HG02938 (cell line): Measurements from ENCODE around the gene MARK1.

Experiments
- ATAC-seq: cut with Tn5 transposase; IDR thresholded peaks from one replicate; pipeline ENCODE4 v1.9.1; 2021; ENCODE audit warnings: mild to moderate bottlenecking, moderate library complexity; ENCODE audit not compliant: unreplicated experiment

Gene MARK1

GRCh38 chr1:220528679-220529501 is 954 bp downstream of the MARK1 start:
- ATAC-seq: peak; percentile 27

GRCh38 chr1:220529521-220530020 is 1.6 kb downstream of the MARK1 start:
- ATAC-seq: no peak

DNA sequence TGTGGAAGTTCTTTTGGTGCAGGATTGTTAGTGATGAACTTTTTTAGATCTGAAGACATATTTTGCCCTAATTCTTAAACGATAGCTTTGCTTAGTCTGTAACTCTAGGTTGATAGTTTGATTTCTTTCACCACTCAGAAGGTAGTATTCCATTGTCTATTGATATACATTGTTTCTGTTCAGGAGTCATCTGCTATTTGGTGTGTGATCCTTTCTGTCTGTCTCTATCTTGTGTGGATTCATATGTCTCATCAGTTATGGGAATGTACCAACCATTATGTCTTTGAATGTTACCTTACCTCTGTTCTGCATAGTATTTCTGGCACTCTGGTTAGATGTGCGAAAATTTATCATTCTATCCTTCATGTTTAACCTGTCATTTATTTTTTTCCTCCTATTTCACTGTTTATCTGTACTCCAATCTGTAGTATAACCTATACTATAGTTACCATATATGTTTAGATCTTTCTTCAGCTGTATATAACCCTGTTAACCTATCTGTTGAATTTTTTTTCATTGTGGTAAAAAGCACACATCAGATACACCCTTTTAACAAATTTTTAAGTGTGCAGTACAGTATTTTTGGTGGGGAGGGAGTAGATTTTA is 5.7 kb downstream of the MARK1 start:
- ATAC-seq: no peak

DNA sequence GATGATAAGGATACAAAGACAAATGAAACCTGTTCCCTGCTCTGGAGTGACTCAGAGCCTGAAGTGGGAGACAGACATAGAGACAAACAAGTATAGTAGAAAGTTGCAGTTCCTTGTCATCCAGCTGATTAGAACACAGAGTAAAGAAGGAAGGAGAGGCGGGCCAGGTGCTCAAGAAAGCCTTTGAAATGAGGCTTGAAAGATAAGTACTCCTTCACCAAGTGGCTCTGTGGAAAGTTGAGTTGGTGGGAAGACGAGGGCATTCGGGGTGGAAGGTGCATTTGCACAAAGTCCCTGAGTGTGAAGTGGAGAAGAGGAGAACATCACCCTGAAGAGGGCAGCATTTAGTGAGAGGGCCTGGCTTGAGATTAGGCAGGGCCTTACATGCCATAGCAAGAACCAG is 17.0 kb downstream of the MARK1 start:
- ATAC-seq: no peak

DNA sequence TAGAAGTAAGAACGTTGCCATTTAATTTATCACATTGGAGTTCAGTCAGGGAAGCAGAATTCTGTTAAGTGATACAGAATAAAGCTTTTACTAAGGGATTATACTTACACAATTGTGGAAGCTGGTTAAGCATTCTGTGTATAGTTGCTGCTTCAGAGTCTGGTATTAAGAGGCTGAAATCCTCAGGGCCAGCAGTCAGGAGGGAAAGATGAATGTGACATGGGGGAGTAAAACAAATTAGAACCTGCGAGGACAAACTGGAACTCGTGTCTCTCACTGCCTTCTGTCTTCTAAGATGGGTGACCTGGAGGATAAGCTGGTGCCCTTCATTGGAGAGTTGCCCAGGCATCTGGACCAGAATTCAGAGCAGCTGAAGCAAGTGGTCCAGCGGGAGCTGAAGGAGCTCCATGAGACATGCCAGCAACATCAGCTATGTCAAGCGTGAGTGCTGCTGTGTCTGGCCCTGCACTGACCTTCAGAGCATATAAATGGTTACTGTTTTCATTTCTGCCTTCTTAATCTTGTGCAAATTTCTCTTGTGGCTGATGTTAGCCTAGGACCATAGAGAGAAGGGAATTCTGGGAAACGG is 23.0 kb downstream of the MARK1 start:
- no peak for ATAC-seq

DNA sequence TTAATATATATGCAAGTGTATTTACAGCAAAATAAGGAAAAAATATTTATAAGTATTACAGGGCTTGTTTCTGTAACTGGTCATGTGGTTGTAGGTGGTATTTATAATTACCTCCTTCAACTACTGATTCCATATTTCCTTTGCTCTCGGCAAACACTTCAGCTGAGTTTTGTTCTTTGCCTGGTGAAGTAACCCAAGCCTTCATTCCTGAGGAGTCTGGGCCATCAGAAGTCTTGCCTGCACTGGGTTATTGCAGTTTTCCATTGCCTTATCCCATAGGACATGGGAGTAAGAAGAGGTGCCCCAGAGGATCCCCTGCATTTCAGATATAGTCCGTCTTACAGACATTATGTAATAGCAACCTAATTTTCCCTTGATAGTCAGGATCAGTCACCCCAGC is 23.8 kb downstream of the MARK1 start:
- no peak for ATAC-seq

DNA sequence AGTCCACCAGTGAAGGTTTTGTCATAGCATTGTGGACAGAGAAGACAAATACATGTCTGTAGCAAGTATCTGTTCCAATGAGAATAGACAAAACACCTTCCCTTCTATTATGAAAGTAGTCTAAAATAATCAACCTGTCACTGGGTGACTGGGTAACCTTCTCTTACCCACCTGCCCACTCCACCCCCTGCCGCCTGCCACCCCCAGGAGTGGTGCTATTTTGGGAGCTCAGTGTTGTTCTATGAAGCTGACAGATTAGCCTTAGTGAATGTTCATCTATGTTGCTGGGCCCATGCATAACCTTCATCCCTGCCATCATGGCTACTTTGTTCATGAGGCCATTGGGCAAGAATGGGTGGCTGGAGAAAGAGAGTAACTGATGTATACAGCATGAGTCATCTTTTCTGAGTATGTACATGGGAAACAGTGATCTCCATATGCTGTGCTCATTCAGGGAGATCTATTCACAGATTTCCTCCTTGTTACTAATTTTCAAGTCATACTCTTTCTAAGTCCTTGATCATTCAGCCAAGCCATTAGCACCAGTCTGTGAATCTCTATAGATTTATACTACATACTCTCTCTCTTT is 24.8 kb downstream of the MARK1 start:
- ATAC-seq: no peak

DNA sequence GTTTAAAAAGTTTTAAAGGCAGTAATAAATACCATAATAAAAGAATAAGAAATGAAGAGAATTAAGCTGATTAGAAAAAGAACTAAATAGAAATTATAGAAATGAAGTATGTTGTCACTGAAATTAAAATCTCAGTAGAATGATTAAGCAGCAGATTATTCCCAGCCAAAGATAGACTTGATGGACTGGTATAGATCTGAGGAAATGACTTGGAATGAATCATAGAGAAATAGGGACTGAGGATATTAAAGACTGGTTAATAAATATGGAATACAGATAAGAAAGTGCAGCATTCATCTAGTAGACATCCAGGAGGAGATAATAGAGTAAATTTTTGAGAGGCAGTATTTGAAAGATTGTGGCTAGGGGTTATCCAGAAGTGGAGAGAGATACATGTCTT is 28.7 kb downstream of the MARK1 start:
- ATAC-seq: no peak

- no peak for ATAC-seq
These were observed 35.6 kb downstream of the MARK1 start for GRCh38 chr1:220563564-220563963.

- no peak for ATAC-seq
These were observed 36.3 kb downstream of the MARK1 start for GRCh38 chr1:220564216-220564615.

GRCh38 chr1:220565670-220566069 is 37.7 kb downstream of the MARK1 start:
- ATAC-seq: no peak

DNA sequence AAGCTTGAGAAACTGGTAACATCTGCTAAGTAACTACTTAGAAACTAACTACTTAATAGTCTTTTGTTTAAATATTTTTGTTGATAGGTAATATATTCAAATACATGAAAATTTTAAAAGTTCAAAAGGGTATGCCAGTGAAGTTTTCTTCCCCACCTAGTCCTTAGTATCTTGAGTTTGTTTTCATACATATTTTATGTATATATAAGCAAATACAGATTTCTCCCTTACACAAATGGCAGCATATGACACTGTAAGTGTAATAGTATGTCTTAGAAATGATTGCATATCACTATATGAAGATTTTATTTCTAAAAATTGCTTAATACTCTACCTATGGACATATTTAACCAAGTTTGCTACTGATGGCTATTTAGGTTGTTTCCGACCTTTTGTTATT is 38.9 kb downstream of the MARK1 start:
- no peak for ATAC-seq

DNA sequence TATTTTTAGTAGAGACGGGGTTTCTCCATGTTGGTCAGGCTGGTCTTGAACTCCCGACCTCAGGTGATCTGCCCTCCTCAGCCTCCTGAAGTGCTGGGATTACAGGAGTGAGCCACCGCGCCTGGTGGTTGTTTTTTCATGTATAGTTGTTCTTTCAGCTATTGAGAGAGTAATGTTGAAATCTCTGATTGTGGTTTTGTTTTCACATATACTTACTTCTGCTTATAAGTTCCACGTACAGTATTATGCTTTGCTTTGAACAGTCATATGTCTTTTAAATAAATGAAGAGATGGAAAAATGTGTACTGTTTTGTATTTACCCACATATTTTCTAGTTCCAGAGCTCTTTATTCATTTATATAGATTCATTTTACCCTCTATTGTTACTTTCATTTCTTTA is 44.5 kb downstream of the MARK1 start:
- ATAC-seq: no peak

- no peak for ATAC-seq
These were observed 45.9 kb downstream of the MARK1 start for GRCh38 chr1:220573836-220574235.

GRCh38 chr1:220575718-220576497 is 48.0 kb downstream of the MARK1 start:
- ATAC-seq: no peak

DNA sequence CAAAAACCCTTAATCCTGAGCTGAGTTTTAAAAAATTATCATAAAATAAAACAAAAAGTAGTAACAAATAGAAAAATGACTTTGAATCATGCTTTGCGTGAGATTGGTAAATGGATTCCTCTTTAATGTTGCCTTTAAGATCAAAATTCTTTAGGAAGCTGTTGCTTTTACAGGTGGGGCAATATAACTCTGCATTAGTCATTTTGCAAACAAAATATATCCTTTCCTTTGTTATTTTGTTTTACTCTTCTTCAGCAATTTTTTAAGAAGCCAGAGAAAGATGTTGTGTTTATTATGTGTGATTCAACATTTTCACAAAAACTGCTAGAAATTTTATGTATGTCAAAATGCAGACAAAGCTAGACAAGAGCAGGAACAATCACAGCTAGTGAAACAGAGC is 50.0 kb downstream of the MARK1 start:
- no peak for ATAC-seq

DNA sequence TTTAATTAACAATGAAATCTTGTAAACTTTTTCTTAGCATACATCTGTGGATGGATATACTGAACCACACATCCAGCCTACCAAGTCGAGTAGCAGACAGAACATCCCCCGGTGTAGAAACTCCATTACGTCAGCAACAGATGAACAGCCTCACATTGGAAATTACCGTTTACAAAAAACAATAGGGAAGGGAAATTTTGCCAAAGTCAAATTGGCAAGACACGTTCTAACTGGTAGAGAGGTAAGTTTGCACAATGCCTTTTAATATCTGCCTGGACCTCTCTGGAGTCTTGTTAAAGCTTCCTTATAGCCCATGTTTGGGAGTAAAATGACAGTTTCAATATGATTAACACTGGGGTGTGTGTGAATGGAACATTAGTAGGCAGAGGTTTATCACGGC is 51.4 kb downstream of the MARK1 start:
- ATAC-seq: no peak

- no peak for ATAC-seq
These were observed 64.8 kb downstream of the MARK1 start for GRCh38 chr1:220592714-220593113.

DNA sequence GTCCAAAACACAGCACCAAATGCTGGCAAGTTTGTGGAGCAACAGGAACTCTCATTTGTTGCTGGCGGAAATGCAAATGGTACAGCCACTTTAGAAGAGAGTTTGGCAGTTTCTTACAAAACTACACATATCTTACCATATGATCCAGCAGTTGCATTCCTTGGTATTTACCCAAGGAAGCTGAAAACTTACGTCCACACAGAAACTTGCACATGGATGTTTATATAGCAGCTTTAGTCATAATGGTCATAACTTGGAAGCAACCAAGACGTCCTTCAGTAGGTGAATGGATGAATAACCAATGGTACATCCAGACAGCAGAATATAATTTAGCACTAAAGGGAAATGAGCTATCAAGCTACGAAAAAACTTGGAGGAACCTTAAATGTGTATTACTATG is 66.4 kb downstream of the MARK1 start:
- ATAC-seq: no peak

GRCh38 chr1:220595179-220595578 is 67.2 kb downstream of the MARK1 start:
- no peak for ATAC-seq

DNA sequence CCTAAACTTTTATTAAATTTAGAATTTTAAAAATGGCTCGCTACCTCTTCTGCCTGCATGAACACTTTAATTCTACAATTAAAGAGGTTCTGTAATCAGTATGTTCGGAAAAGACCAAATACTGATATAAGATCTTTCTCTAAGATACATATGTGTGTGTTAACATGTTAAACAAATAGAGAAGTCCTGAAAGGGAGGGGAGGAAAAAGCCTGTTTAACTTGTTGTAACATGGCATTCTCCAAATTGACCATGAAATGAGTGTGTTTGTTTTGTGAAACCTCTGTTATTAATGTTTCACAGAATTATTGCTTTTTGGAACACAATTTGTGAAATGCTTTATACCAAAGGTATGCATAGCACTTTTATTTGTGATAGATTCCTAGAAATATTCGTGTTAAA is 77.0 kb downstream of the MARK1 start:
- no peak for ATAC-seq
